Fibroblast of pulmonary artery (primary cell): ENCODE data around the gene GRID2.

Source experiments
- DNase-seq: peaks from one replicate; pipeline ENCODE4 v3.0.0-alpha.2; 2010; ENCODE audit warnings: low read depth
- H3K4me3 ChIP-seq: replicated peaks from 2 replicates; pipeline ENCODE4 v1.5.1; 2011; ENCODE audit warnings: low read depth, mild to moderate bottlenecking, control low read depth, low read length, moderate library complexity
- TF ChIP-seq, protein P1 (sequence below): IDR thresholded peaks from 2 replicates; pipeline ENCODE4 v1.5.1; 2011; ENCODE audit warnings: mild to moderate bottlenecking, control low read depth, low read length, inconsistent platforms; ENCODE audit errors: missing control alignments

Gene GRID2

DNA sequence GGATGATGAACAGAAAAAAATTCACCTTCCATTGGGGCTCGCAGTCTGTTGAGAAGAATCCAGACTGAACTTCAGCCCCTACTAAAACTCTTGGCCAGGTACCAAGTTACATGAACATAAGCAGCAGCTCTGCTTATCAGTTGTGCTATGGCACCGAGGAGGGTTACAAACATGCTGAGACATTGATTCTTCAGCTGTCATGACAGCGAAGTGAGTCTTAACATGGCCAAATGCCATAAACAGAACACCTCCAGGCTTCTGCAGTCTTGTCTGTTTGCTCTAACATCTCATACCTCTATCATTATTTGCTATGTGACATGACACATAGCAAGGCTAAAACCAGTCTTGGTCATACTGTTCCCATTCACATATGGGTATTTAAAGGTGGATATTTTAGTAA lies 521.5 kb downstream of the GRID2 start:
- DNase-seq, result no peak
- TF ChIP-seq, protein P1, sequence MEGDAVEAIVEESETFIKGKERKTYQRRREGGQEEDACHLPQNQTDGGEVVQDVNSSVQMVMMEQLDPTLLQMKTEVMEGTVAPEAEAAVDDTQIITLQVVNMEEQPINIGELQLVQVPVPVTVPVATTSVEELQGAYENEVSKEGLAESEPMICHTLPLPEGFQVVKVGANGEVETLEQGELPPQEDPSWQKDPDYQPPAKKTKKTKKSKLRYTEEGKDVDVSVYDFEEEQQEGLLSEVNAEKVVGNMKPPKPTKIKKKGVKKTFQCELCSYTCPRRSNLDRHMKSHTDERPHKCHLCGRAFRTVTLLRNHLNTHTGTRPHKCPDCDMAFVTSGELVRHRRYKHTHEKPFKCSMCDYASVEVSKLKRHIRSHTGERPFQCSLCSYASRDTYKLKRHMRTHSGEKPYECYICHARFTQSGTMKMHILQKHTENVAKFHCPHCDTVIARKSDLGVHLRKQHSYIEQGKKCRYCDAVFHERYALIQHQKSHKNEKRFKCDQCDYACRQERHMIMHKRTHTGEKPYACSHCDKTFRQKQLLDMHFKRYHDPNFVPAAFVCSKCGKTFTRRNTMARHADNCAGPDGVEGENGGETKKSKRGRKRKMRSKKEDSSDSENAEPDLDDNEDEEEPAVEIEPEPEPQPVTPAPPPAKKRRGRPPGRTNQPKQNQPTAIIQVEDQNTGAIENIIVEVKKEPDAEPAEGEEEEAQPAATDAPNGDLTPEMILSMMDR, result no peak
- no peak overlapping the region for H3K4me3 ChIP-seq

DNA sequence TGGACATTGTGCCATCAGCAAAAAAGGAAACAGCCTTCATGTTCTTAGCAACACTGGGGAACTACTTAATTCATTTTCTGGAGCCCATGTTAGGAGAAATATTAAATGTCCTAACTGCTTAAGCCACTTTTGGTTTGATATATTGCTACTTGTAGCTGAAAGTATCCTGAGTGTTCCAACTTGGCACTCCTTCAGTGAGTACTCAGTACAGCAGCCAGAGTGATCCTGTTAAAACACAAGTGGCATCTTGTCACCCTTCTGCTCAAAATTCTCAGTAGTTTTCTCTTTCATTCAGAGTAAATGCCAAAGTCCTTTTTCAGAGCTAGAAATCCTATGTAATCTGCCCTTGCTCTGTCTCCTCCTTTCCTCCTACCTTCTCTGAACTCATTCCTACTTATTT lies 522.0 kb downstream of the GRID2 start:
- H3K4me3 ChIP-seq, result no peak overlapping the region
- DNase-seq, result no peak
- TF ChIP-seq, protein P1, result no peak

DNA sequence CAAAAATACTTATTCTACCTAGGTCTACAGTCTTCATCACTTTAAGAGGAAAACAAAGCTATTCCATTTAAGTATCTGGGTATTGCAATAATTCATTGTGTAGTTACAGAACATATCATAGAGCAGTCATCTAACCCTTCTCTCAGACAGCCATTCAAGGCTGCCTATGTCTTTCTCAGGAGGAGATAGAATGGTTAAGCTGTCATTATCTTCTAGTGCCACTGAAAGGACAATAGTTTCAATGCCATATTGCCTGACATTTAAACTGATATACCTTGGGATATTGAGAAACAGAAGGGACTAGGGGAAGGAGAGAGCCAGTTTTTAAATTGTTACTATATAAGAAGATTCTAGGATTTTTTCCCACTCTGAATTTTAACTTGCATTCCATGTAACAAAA lies 527.0 kb downstream of the GRID2 start:
- DNase-seq, result no peak
- no peak overlapping the region for H3K4me3 ChIP-seq

DNA sequence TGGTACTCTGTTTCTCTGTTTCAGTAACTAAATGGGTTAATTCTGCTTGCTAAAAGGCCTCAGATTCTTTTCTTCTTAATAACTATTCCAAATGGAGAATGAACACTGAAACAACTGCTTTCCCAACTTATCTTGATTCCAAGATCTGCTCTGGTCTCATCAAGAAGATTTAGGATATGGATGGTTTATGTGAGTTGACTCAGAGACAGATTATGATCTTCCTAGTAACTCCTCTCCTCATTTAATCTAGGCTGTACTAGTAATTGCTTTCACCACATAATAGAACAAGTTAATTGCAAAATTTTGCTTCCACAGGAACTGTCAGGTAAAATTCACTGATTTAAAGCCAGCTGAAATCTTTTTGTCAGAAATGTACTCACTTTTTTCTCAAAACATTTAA lies 537.1 kb downstream of the GRID2 start:
- TF ChIP-seq, protein P1, result no peak
- H3K4me3 ChIP-seq, result no peak overlapping the region
- no peak for DNase-seq

More for the DNA sequence above, 527.0 kb downstream of the GRID2 start:
- TF ChIP-seq, protein P1, result no peak

GRCh38 chr4:92843784-92844183 lies 540.0 kb downstream of the GRID2 start:
- no peak overlapping the region for H3K4me3 ChIP-seq
- TF ChIP-seq, protein P1, result no peak
- no peak for DNase-seq

DNA sequence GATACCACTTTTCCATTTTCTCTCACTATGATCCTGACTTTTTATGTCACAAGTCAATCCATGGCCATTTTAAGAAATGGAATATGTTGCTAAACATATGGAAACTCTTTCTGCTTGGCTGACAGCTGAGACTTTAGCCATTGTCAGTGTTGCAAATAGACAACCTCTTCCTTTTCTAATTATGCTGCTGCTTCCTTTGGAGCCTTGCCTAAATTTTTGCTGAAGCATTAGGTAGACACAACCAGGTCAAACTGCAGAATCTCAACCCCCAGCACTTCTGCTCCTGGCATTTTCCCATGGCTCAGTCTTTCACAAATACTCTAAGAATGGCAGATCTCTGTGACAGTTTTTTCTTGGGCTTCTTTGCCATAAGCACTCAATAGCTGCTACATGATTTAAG lies 543.3 kb downstream of the GRID2 start:
- no peak overlapping the region for H3K4me3 ChIP-seq
- DNase-seq, result no peak
- TF ChIP-seq, protein P1, result no peak

DNA sequence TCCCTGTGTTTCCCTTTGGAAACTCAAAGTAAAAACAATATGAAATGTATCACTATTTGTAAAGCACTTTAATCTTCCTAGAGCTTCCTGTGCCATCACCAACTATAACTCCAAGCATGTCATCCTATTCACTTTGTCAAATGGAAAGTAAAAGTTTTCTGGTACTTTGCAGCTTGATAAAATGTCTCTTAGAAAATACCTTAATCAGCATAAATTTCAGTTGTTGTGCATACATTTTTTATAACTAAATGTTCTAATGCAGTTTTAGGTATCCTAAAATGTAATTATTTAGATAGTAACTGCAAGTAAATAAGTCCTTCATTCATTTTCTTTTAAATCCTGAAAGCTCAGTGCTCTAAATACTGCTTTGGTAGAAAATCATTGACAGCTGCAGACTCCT lies 558.7 kb downstream of the GRID2 start:
- TF ChIP-seq, protein P1, result no peak
- no peak for DNase-seq
- H3K4me3 ChIP-seq, result no peak overlapping the region
